KBM-7 (cell line): ENCODE results near the gene MRRF.

Source experiments
- DNase-seq: peaks from one replicate; pipeline ENCODE4 v3.0.0-alpha.2; 2015
- in situ Hi-C: fragments of 300-500 bp; cut with MboI; formaldehyde crosslinking; loops from 2 replicates; pipeline ENCODE4 v1.14.3; 2020; ENCODE audit warnings: low sequenced_read_pairs, low pct_unique_long_range_greater_than_20kb, mixed read lengths

Gene MRRF

GRCh38 chr9:122264360-122265148 lies at the start of gene MRRF, which contains the start of gene RBM18:
MRRF (plus strand) TSS chr9:122264882; CDS start chr9:122270892, 6,010 bp downstream.
RBM18 (minus strand) TSS chr9:122264840; CDS start chr9:122261492, 3,348 bp downstream.
- in situ Hi-C loops = no loop called here

GRCh38 chr9:122215663-122216062 lies 49.0 kb upstream of the MRRF start:
- no peak for DNase-seq
- in situ Hi-C loops = no loop called here

More at GRCh38 chr9:122264360-122265148, at the start of gene MRRF, which contains the start of gene RBM18:
- DNase-seq = peak; percentile 96

GRCh38 chr9:122216138-122216797 lies 48.4 kb upstream of the MRRF start:
- DNase-seq = no peak
- in situ Hi-C loops = no loop called here

GRCh38 chr9:122216798-122217418 lies 47.8 kb upstream of the MRRF start:
- no peak for DNase-seq

GRCh38 chr9:122217640-122218039 lies 47.0 kb upstream of the MRRF start:
- DNase-seq = peak; percentile 40
- in situ Hi-C loops = no loop called here

More at GRCh38 chr9:122216798-122217418, 47.8 kb upstream of the MRRF start:
- in situ Hi-C loops = no loop called here

- DNase-seq = peak; percentile 48
- in situ Hi-C loops = no loop called here
Measured at GRCh38 chr9:122218071-122218934, 46.4 kb upstream of the MRRF start.

- in situ Hi-C loops = no loop called here
- DNase-seq = peak; percentile 94
Measured at GRCh38 chr9:122218935-122219855, 45.5 kb upstream of the MRRF start.

GRCh38 chr9:122219856-122220672 lies 44.6 kb upstream of the MRRF start:
- in situ Hi-C loops = no loop called here
- DNase-seq = no peak

- no peak for DNase-seq
- in situ Hi-C loops = no loop called here
Measured at GRCh38 chr9:122220673-122221182, 44.0 kb upstream of the MRRF start.

GRCh38 chr9:122221183-122221811 lies 43.4 kb upstream of the MRRF start:
- peak; percentile 55 for DNase-seq
- in situ Hi-C loops = no loop called here

- peak; percentile 61 for DNase-seq
- in situ Hi-C loops = no loop called here
Measured at GRCh38 chr9:122222791-122223190, 41.9 kb upstream of the MRRF start.

GRCh38 chr9:122223435-122223834 lies 41.2 kb upstream of the MRRF start:
- in situ Hi-C loops = no loop called here

GRCh38 chr9:122225312-122226141 lies 39.2 kb upstream of the MRRF start:
- in situ Hi-C loops = no loop called here
- no peak for DNase-seq

More at GRCh38 chr9:122223435-122223834, 41.2 kb upstream of the MRRF start:
- no peak for DNase-seq

- in situ Hi-C loops = no loop called here
- no peak for DNase-seq
Measured at GRCh38 chr9:122226142-122226757, 38.4 kb upstream of the MRRF start.
